GM03348 (cell line): ENCODE results near the gene CR1.
A peak's percentile ranks its signal among the peaks of the same experiment; 100 is the strongest.
"Not testable (repeated sequence)": the region's sequence is repeated elsewhere in the genome, so short reads cannot be mapped to it uniquely, and the experiment has no call there.

ENCODE experiments used
- DNase-seq: peaks from one replicate; pipeline ENCODE4 v3.0.0; 2012; ENCODE audit warnings: low spot score

CR1 gene

DNA sequence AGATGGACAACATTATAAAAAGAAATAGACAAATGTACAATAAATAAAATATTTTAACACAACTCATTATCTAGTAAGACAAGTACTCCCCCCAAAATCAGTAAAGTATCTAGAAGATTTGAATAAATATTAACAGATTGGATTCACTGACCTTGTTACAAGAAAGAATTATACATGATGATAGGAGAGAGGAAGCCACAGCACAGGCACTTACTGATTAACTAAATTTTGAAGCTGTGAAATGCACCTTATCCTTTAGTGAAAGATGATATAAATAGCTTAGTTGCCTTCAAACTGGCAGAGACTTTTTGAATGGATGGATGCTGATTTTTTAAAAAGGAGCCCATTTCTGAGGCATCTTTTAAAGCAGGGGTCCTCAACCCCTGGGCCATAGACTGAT is 8.5 kb downstream of the CR1 start:
- no peak for DNase-seq

DNA sequence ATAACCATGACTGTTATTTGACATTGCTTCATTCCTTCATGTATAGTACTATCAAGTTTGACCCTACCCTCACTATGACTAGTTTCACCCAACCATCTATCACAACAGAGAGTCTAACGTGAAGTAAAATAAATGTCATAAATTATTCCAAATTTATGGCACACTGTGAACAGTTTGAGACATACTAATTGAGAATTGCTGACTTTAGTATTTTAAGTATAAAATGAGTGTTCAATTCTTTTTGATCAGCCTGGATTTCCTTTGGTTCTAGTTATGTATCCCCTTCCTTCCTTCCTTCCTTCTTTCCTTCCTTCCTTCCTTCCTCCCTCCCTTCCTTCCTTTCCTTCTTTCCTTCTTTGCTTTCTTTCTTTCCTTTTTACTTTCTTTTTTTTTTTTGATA is 14.5 kb downstream of the CR1 start:
- DNase-seq = no peak

DNA sequence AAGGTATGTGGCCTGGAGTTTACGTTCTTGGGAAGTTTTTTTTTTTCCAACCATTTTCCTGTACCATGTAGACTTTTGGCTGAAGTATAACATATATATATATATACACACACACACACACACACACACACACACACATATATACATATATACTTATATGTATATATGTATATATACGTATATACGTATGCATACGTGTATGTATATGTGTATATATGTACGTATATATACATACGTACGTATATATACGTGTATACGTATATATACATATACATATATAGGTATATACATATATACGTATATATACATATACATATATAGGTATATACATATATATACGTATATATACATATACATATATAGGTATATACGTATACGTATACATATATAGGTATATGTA is 18.9 kb downstream of the CR1 start:
- DNase-seq = no peak

DNA sequence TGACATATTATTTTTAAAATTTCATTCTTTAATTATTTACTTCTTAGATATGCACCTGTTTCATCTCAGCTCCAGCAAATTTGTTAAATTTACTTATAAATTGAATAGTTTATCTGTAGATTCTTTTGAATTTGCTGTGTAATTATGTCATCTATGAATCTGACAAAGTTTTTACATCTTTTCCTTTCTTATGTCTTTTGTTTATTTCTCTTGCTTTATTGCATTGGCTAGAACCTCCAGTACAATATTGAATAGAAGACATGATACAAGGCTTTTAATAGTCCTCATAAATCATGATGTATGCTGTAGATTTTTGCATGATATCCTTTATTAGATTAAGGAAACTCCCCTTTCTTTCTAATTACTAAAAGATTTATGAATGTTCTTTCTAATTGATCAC is 20.8 kb downstream of the CR1 start:
- no peak for DNase-seq

DNA sequence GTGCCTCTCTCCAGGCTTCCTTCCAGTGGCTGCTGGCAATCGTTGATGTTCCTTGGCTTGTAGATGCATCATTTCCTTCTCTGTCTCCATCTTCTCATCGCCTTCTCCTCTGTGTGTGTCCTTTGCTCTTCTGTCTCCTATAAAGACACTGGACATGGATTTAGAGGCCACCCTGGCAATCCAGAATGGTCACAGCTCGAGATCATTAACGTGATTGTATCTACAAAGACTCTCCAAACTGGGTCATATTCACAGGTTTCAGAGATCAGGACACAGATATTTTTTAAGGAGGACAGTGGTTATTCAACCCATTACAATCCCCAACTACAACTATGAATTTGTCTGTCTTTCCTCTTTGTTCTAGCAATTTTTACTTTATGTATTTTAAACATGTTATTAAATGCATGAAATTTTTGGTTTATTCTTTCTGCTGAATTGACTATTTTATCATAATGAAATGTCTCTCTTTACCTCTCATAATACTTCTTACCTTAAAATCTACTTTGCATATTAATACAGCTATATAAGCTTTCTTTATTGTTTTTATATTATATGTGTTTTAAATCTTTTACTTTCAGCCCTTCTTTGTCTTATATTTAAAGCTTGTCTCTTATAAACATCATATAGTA is 22.8 kb downstream of the CR1 start:
- DNase-seq = no peak

DNA sequence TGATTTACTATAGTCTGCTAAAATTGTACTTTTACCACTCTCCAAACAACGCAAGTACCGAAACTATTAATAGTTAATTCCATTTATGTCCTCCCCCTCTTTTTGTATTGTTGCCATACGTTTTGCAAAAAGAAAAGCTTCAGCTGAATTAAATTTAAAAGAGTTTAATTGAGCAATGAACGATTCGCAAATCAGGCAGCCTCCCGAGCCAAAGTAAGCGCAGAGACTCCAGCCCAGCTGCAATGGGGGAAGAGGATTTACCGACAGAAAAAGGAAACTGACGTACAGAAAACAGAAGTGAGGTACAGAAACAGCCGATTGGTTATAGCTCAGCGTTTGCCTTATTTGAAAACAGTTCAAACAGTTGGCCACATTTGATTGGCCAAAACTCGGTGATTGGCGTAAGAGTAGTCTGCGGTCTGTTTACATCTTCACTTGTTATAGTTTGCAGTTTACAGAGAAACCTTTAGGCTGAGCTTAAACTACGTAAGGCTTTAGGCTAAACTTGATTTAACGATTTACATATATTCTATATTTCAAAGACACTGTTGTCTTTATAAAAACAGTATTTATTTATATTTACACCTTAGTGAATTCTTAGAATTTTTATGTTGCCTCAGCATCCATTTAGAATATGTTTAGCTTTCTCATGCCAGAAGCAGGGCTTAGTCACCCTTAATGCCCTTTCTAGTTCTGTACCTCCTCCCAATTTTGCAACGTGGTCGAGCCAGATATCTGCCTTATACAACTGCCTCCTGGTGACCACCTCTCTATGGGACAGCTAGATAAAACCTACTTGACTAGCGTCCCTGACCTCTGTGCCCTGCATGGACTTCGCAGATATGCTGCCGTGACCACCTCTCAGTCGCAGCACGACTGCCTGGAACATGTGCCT is 23.8 kb downstream of the CR1 start:
- no peak for DNase-seq

DNA sequence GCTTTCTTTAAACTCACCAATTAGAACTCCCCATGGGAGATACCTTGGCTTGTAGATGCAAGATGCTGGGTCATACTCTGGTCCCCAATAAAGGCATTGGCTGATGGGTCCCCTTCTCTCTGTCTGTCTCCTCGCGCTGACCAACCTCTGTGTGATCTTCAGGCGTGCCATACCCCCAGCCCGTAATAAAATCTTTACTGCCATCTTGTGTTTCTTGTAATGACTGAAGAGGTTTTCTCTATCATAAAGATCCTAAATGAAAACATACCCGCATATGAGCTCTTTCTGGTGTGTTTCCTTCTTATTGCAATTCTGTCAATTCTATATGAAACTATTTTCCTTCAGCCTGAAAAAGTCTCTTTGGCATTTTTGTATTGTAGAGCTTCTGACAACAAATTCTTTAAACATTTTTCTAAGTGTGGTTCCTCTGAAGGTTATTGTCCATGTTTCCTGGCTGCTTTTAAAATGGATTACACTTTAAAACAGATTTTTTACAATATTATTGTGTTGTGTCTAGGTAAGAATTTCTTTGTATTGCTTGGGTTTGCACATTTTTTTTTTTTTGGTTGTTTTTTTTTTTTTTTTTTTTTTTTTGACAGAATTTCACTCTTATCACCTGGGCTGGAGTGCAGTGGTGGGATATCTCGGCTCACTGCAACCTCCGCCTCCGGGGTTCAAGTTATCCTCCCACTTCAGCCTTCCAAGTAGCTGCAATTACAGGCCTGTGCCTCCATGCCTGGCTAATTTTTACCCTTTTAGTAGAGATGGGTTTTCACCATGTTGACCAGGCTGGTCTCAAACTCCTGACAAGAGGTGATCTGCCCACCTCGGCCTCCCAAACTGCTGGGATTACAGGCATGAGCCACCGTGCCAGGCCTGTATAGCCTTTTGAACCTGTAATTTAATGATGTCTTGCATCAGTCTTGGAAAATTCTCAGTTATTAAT is 24.7 kb downstream of the CR1 start:
- not testable (repeated sequence) for DNase-seq

DNA sequence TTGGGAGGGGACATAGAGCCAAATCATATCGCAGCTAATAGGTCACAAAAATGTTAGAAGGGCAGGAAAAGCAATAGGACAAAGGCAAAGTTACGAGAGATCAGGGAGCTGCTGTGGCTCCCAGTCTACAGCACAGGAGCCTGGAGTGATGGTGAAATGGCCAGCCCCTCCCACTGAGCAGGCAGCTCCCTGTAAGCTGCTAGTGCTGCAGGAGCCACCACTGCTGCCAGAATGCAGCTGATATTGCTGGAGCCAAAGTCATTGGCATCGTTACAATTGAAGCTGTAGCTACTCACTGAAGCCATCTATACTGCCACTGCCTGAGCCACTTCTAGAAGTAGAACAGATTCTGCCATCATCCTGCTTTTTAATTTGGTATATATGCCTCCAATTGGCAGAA is 29.3 kb downstream of the CR1 start:
- not testable (repeated sequence) for DNase-seq

DNA sequence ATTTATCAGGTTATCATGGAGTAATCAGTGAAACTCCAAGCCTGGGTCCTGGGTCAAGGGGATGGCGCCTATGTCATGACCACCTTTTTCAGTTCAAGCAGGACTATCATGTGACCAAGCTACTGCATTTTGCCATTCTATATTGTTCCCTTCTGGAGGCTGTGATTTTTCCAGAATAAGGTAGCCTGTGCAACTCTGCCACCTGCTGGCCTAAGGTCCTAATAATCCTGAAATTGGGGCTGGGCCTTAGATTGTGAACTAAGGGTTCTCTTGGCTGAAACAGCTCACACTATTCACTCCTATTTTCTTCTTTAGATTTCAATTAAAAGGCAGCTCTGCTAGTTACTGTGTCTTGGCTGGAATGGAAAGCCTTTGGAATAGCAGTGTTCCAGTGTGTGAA is 32.4 kb downstream of the CR1 start:
- not testable (repeated sequence) for DNase-seq

DNA sequence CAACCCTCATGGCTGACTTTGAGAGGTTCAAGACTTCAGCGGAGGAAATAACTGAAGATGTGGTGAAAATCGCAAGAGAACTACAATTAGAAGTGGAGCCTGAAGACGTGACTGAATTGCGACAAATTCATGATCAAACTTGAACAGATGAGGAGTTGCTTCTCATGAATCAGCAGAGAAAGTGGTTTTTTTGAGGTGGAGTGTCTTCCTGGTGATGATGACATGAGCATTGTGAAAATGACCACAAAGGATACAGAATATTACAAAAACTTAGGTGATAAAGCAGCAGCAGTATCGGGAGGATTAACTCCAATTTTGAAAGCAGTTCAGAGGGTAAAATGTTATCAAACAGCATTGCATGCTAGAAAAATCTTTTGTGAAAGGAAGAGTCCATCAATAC is 40.3 kb downstream of the CR1 start:
- DNase-seq = not testable (repeated sequence)

DNA sequence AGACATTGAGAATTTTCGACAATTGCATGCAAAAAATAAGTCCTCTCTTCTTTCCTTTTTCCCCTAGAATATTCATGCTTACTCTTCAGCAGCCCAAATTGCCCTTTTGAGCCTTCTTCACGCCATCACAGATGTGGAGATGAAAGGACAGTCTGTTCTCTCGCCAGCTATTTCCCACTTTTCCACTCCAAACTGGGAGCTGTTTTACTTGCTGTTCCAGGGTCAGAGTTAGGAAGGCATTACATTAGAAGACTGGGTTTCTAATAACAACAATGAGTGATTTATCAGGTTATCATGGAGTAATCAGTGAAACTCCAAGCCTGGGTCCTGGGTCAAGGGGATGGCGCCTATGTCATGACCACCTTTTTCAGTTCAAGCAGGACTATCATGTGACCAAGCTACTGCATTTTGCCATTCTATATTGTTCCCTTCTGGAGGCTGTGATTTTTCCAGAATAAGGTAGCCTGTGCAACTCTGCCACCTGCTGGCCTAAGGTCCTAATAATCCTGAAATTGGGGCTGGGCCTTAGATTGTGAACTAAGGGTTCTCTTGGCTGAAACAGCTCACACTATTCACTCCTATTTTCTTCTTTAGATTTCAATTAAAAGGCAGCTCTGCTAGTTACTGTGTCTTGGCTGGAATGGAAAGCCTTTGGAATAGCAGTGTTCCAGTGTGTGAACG is 50.9 kb downstream of the CR1 start:
- not testable (repeated sequence) for DNase-seq

DNA sequence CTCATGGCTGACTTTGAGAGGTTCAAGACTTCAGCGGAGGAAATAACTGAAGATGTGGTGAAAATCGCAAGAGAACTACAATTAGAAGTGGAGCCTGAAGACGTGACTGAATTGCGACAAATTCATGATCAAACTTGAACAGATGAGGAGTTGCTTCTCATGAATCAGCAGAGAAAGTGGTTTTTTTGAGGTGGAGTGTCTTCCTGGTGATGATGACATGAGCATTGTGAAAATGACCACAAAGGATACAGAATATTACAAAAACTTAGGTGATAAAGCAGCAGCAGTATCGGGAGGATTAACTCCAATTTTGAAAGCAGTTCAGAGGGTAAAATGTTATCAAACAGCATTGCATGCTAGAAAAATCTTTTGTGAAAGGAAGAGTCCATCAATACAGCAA is 58.9 kb downstream of the CR1 start:
- not testable (repeated sequence) for DNase-seq

DNA sequence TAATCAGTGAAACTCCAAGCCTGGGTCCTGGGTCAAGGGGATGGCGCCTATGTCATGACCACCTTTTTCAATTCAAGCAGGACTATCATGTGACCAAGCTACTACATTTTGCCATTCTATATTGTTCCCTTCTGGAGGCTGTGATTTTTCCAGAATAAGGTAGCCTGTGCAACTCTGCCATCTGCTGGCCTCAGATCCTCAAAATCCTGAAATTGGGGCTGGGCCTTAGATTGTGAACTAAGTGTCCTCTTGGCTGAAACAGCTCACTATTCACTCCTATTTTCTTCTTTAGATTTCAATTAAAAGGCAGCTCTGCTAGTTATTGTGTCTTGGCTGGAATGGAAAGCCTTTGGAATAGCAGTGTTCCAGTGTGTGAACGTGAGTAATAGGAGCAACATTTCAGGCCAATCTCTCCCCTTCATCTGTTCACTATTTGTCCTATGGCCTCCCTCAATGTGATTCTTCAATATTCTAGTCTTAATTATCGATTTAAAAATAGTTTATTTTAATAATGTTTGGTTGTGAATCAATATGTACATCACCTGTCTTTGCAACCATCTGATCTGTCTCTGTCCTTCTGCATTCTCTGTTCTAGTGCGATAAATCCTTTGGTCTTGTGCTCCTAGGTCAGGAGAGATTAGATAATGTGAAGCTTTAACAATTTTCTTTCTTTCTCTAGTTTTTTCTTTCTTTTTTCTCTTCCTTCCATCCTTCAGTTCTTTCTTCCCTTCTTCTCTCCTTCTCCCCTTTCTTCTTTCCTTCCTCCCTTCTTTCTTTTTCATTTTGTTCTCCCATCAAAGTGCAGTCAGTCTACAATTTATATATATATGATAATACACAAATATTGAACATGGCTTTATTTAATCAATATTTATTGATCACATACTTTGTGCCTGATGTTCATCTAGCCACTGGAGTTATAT is 69.8 kb downstream of the CR1 start:
- peak; percentile 6 for DNase-seq

DNA sequence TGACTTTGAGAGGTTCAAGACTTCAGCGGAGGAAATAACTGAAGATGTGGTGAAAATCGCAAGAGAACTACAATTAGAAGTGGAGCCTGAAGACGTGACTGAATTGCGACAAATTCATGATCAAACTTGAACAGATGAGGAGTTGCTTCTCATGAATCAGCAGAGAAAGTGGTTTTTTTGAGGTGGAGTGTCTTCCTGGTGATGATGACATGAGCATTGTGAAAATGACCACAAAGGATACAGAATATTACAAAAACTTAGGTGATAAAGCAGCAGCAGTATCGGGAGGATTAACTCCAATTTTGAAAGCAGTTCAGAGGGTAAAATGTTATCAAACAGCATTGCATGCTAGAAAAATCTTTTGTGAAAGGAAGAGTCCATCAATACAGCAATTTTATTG is 76.0 kb downstream of the CR1 start:
- DNase-seq = not testable (repeated sequence)

DNA sequence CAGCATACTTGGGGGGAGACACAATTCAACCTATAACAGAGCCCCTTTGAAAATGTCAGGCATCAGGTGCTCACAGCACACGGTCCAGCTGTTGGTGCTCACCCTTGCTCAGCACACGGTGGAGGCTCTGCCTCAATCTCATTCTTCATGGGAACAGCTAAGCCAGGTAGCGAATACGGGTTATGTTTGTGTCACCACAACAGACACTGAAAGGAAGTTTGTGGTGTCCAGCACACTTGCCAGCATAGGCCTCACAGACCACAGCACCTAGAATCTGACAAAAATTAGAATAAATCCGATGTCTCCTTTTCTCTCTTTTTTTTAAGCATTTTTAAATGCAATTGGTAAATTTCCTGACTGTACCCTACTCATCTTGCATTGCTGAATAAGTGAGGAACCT is 77.1 kb downstream of the CR1 start:
- DNase-seq = not testable (repeated sequence)

DNA sequence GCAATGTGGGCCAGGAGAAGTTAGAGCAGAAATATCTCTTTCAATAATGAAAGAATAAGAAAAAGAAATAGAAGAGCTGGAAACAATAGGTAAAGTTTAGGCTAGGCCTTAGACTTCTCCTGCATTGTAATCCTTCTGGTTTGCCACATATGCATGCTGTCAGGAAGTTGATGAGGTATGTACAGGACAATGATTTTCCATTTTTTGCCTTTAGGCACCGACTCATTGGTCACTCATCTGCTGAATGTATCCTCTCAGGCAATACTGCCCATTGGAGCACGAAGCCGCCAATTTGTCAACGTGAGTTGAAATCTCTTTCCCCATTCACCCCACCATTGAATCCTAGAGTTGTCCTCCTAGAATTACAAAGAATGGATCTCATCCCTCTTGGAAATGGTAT is 79.4 kb downstream of the CR1 start:
- DNase-seq = not testable (repeated sequence)

DNA sequence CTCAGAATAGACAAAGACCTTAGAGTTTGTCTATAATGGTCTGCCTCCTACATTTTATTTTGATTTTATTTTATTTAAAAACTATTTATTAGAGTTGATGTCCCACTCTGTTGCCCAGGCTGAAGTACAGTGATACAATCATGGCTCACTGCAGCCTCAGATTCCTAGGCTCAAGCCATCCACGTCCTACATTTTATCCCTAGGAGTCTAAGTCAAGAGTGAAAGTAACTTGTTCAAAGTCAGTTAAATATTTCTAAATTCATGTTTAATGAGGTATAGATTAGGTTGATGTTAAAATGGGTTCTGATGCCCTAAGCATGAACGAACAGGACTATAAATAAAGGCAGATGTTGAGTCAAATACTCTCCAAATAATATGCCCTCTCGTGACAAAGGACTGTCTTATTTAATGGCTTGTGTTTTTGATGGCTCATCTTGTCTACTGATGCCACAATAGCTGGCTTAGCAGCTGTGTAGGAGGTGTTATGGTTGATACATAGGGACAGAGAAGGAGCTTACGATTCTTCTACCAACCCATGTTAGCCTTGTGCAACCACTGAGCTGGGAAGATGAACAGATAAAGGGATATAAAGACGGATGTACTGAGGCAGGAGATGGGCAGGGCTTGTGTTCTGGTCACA is 83.0 kb downstream of the CR1 start:
- DNase-seq = no peak

DNA sequence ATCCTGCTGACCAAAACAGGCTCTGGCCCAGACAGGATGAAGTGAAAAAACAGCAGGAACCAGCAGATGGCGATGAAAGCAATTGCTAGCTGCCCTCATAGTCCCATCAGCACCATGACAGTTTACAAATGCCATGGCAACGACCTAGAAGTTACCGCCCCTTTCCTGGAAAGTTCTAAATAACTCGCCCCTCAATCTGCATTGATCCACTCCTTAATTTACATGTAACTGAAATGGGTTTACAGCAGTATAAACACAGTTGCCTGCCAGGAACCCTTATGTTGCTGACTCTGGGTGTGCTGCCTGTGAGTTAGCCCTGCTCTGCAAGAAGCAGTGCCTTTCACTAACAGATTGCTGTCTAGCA is 83.5 kb downstream of the CR1 start:
- peak; percentile 63 for DNase-seq

DNA sequence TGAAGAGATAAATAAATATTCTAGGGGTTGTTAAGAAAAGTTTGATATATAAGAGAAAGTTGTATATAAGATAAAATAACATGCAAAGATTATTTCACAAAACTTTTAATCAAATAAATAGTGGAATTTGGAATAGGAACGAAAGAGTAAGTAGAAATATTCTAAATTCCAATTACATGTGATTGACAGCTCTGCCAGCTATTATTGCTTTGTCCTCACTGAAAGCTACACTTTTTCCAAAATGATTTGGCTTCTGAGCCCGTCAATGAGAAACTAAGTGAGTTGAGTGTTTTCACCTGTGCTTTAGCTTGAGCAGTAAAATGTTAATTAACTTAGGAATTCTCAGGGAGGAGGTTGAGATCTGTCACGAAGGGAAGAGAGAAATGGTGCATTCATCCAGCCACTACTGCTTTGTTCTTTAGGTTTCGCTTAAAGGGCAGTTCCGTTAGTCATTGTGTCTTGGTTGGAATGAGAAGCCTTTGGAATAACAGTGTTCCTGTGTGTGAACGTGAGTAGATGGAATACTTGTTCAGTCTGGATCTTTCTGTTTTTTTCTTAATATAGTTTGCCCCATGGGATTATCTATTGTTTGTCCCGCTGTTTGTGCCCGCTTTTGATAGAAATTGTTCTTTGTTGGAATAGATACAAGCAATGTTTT is 85.7 kb downstream of the CR1 start:
- DNase-seq = no peak

DNA sequence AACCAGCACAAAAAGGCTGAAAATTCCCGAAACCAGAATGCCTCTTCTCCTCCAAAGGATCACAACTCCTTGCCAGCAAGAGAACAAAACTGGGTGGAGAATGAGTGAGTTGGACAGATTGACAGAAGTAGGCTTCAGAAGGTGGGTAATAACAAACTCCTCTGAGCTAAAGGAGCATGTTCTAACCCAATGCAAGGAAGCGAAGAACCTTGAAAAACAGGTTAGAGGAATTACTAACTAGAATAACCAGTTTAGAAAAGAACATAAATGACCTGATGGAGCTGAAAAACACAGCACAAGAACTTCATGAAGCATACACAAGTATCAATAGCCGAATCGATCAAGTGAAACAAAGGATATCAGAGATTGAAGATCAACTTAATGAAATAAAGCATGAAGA is 93.5 kb downstream of the CR1 start:
- DNase-seq = not testable (repeated sequence)
